ENCODE data around the gene PPM1D.

The PPM1D gene

DNA sequence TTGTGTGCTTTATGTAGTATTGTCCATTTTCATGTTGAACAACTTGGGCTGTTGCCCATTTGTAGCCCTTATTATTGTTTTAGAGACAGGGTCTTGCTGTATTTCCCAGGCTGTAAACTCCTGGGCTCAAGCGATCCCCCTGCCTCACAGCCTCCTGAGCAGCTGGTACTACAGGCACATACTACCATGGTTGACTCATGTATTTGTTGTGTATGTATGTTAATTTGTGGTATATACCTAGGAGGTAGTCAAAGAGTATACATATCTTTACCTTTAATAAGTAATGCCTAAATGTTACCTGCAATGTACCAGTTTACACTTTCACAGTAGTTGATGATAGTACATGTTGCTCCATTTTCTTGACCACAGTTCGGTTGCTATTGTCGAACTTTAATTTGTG lies 18.1 kb downstream of the PPM1D start:
- DNase-seq, result no peak

DNA sequence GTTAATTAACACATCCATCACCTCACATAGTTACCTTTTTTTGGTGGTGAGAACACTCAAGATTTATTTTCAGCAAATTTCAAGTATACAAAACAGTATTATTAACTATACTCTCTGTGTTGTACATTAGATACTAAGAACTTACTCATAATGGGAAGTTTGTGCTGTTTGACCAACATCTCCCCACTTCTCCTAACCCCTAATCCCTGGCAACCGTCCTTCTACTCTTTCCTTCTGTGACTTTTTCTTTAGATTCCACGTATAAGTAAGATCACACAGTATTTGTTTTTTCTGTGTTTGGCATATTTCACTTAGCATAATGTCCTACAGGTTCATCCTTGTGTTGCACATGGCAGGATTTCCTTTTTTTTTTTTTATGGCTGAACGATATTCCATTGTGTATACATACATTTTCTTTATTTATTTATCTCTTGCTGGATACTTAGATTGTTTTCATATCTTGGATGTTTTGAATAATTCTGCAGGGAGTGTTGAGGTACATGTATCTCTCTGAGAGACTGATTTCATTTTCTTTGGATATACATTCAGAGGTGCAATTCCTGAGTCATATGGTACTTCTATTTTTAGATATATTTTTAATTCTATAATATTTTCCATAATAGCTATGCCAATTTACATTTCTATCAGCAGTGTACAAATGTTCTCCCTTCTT lies 19.0 kb downstream of the PPM1D start:
- no peak for DNase-seq

DNA sequence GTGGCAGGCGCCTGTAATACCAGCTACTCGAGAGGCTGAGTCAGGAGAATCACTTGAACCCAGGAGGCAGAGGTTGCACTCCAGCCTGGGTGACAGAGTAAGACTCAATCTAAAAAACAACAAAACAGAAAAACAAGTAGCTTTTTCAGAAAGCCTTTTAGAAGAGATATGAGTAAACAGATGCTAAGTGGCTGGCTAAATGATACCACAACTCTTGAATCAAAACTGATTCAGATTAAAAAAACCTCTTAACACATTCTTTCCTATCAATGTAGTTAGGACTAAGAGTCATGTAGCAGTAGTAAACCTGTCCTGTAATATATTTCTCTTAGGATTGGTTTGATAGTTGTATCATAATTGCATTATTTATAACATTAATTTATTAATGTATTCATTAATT lies 23.0 kb downstream of the PPM1D start:
- no peak for DNase-seq

DNA sequence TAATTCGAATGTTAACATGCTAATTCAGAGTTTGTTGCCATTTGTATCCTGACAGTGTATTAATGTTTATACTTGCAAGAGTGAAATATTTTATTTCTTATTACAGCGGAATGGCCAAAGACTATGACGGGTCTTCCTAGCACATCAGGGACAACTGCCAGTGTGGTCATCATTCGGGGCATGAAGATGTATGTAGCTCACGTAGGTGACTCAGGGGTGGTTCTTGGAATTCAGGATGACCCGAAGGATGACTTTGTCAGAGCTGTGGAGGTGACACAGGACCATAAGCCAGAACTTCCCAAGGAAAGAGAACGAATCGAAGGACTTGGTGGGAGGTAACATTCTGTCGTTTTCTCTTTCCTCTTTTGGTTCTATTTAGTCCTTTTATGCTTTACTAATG lies 23.4 kb downstream of the PPM1D start:
- no peak for DNase-seq

DNA sequence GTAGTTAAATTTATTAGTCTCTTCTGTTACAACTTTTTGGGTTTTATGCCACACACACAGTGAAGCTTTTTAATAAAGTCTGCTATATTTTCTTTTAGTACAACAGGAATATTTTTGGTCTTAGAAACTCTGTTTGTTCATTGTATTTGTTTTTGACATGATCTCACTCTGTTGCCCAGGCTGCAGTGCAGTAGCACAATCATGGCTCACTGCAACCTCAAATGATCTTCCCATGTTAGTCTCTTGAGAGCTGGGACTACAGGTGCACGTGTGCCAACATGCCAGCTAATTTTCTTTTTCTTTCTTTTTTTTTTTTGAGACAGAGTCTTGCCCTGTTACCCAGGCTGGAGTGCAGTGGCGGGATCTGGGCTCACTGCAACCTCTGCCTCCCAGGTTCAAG lies 27.1 kb downstream of the PPM1D start:
- no peak for DNase-seq

DNA sequence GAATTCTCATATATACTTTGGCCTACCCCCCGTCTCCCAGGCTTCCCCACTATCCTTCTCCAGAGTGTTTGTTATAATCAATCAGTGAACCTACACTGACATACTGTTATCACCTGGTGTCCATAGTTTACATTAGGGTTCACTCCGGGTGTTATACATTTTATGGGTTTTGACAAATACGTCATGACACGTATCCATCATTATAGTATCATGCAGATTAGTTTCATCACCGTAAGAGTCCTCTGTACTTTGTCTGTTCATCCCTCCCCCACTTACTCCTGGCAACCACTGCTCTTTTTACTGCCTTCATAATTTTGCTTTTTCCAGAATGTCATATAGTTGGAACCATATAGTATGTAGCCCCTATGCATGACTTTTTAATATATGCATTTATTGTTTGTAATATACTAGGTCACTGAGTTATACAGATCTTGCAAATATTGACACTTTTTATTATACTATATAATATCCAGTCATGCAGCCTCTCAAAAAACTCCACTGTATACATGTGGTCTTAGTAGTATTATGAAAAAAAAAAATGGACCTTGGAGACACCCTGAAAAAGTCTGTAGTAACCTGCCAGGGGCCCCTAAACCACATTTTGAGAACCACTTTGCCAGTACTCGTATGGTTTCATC lies 28.4 kb downstream of the PPM1D start:
- DNase-seq, result no peak

DNA sequence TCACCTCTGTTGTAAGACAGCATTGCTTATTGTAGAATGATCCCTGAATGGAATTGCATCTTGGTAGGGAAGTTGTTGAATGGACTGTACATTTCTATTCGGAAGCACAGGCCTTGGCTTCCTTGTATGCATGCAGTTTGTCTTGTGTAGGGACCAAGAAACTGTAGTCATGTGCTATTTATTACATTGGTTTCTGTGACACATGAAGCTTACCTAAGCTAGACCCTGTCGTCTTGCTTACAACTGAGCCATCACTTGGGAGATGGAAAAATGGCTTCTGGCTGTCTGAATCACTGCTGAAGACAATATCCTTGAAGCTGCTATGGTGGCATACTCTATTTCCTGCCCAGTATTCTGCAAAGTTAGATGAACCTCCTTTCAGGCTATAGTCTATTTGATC lies 29.1 kb downstream of the PPM1D start:
- no peak for DNase-seq

DNA sequence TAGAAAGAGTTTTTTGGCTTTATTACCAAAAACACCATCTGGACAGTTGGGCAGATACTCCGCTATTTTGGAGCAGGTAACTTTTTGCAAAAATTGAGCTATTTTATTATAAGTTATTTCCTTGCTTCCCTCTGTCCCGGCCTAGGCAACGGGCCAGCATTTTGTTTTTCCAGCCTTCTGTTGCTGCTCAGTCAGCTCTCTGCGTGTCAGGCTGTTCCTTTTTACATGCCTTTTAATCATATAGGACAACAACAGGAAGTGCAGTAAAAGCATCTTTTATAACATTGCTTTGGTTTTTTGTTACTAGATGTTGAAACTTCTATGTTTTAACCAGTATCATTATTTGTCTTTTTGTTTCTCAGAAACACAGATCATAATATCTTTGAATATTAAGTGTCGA lies 30.4 kb downstream of the PPM1D start:
- peak in 3 of 56 donors; percentile 6 to 12 (median 10) for DNase-seq

DNA sequence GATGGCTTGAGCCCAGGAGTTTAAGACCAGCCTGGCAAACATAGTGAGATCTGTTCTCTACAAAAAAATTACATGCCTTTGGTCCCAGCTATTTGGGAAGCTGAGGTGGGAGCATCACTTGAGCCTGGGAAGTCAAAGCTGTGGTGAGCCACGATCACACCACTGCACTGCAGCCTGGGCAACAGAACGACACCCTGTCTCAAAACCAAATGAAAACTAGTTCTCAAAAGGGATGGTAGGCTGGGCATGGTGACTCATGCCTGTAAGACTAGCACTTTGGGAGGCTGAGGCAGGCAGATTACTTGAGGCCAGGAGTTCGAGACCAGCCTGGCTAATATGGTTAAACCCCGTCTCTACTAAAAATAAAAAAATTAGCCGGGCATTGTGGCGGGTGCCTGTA lies 31.1 kb downstream of the PPM1D start:
- no peak for DNase-seq

DNA sequence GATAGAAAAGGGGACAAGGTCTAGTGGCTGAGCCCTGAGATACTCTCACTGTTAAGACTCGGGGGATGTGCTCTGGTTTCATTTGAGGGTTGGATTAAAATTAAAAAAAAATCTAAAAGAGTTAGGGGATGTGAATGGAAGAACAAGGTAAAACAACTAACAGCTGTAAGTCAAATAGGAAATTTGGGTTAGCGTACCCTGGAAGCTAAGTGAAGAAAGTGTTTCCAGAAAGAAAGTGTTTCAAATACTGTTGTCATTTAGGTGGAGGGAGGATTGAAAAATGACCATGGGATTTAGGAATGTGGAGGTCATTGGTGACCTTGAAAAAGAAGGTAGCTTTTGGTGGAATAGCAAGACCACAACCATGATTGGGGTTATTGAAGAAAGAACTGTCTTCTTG lies 37.7 kb downstream of the PPM1D start:
- no peak for DNase-seq

DNA sequence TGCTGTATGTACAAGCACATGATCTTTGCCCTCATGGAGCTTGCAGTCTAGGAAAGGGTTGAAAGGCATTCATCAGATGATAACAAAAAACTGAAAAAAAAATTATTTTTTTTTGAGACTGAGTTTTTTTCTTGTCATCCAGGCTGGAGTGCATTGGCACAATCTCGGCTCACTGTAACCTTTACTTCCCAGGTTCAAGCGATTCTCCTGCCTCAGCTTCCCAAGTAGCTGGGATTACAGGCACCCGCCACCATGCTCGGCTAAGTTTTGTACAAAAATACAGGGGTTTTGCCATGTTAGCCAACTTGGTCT lies 39.0 kb downstream of the PPM1D start:
- no peak for DNase-seq

DNA sequence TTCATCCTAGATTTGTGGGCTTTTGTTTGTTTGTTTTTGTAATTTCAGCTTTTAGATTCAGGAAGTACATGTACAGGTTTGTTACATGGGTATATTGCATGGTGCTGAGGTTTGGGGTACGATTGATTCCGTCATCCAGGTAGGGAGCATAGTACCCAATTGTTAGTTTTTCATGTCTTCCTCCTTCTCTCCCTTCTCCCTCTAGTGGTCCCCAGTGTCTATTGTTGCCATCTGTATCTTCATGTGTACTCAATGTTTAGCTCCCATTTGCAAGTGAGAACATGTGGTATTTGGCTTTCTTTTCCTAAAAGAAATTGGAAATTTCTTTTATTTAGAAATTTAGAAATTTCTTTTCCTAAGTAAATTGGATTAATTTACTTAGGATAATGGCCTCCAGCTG lies 40.5 kb downstream of the PPM1D start:
- DNase-seq, result no peak

DNA sequence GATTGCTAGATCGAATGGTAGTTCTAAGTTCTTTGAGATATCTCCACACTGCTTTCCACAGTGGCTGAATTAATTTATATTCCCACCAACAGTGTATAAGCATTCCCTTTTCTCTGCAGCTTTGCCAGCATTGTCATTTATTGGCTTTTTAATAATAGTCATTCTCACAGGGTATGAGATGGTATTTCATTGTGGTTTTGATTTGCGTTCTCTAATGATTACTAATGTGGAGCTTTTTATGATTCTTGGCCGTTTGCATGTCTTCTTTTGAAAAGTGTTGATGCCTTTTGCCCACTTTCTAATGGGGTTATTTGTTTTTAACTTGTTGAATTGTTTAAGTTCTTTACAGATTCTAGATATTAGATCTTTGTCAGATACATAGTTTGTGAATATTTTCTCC lies 41.1 kb downstream of the PPM1D start:
- no peak for DNase-seq

DNA sequence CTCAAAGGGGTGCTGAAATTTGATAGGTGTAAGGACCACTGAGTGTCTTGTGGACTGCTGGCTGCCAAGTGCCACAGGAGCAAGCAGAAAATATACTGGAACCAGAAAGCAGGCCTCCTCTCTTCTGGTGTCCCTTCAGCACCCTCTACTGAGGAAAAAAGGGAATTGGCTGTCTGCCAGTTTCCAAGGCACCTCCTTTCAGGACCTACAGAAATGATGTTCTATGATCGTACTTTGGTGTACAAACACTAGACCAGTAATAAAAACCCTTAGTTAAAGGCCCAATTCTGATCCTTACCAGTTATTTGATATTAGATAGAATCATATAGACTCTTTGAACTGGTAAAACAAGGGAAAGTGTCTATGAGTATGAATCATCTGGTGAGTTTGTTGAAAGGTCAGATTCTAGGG lies 41.8 kb downstream of the PPM1D start:
- DNase-seq, result peak in 48 of 56 donors; percentile 6 to 80 (median 52)

DNA sequence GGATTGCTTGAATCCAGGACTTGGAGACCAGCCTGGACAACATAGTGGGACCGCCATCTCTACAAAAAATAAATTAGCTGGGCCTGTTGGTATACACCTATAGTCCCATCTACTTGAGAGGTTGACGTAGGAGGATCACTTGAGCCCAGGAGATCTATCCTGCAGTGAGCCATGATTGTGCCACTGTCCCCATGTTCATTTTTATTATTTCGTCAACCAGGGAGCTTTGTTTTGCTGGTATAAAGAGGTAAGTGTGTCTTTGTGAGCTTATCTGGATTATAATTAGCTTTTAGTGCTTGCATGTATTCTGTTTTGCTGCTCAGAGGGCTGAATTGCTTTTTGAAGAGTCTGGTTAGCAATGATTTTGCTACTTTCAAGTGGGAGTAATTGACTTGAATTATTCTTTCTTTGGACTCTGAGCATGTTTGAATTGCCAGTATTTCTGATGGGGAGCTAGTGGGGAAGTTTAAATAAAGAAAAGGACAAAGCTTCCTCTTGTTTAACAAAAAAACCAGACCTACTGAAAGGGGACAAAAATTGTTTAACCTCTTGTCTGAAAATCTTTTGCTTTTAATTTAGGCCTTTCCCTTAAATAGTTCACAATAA lies 46.0 kb downstream of the PPM1D start:
- DNase-seq, result peak in 1 of 56 donors; percentile 11

DNA sequence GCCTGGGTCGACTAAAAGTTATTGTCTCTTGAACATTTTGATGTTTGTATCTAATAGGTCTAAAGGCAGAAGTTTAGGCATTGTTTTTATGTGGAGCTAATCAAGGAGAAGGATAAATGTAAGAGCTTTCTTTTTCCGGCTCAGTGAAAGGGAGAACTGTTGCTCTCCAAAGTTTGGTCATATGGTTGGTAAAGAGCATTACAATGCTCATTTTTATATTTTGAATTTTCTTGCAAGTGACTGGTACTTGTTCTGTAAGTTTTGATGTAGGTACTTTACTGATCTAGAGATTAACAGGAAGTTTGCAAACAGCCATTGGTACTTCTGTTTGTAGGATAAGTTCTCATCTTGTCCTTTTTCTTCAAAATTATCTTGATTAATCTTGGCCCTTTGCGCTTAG lies 46.7 kb downstream of the PPM1D start:
- no peak for DNase-seq

DNA sequence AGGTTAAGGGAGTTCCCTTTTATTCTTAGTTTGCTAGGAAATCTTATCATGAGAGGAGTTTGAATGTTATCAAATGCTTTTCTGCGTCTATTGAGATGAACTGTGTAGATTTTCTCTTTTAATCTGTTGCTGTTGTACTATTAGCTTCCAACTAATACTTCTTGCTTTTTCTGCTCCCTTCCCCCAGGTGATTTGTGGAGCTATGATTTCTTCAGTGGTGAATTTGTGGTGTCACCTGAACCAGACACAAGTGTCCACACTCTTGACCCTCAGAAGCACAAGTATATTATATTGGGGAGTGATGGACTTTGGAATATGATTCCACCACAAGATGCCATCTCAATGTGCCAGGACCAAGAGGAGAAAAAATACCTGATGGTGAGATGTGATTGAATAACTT lies 47.7 kb downstream of the PPM1D start:
- no peak for DNase-seq

DNA sequence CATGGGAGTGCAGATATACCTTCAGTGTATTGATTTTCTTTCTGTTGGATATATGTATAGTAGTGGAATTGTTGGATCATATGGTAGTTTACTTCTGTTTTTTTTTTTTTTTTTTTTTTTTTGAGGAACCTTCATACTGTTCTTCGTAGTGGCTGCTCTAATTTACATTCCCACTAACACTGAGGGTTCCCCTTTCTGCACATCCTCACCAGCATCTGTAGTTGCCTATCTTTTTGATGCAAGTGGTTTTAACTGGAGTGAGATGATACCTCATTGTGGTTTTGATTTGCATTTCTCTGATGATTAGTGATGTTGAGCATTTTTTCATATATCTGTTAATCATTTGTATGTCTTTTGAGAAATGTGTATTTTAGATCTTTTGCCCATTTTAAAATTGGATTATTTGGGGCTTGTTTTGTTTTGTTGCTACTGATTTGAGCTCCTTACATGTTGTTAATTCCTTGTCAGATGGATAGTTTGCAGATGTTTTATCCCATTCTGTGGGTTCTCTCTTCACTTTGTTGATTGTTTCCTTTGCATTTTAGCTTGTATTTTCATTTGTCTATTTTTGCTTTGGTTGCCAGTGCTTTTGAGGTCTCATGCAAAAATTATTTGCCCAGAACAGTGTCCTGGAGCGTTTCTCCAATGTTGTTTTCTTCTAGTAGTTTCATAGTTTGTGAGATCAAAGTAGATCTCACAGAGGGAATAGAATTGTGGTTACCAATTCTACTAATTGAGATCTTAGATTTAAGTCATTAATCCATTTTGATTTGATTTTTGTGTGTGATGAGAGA lies 52.7 kb downstream of the PPM1D start:
- no peak for DNase-seq

DNA sequence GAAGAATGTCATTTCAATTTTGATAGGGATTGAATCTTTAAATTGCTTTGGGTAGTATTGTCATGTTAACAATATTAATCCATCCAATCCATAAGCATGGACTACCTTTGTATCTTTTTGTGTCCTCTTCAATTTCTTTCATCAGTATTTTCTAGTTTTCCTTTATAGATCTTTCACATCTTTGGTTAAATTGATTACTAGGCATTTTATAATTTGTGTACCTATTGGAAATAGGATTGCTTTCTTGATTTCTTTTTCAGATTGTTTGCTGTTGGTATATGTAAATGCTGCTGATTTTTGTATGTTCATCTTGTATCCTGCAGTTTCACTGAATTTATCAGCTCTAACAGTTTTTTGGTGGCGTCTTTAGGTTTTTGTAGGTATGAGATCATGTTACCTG lies 53.6 kb downstream of the PPM1D start:
- no peak for DNase-seq

DNA sequence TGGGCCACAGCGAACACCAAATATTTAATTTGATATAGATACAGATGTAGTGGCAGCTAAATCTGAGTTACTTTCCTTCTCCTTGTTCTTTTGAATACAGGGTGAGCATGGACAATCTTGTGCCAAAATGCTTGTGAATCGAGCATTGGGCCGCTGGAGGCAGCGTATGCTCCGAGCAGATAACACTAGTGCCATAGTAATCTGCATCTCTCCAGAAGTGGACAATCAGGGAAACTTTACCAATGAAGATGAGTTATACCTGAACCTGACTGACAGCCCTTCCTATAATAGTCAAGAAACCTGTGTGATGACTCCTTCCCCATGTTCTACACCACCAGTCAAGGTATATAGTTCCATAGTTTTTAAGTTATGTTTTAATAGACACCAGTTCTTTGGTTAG lies 56.5 kb downstream of the PPM1D start:
- DNase-seq, result peak in 3 of 56 donors; percentile 1 to 23 (median 13)

DNA sequence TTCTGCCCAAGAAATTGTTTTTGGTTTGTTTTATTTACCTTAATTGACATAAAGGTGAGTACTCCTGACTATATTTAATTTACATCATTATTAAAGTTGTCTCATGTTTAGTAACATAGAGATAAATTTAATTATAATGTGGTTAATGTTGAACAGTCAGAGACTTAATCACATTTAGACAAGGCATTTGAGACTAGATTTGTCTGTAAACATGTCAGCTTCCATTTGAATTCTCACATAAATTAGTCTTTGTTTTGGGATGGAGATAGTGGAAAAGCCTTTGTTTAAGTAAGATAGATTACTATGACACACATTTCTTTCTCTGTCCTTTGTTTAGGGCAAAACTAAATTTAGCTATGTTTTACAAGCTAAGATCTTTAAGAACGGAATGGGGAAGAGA lies 59.2 kb downstream of the PPM1D start:
- DNase-seq, result no peak

DNA sequence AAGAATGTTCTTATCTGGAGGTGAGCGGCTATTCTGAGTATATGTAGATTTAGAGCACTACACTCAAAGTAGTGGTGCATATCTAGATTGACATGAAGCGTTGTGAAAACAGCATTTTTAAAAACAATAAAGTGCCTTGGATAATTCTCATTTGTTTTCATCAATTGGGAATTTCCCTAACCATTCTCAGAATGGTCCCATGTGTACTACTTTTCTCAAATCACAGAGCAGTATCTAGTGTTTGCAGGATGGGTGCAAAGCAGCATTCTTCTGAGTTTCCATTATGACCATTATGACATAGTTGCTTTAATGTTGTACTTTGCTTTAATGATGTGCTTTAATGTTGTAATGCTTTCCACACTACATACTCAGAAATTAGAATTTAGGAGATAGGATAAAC lies 61.5 kb downstream of the PPM1D start:
- no peak for DNase-seq

DNA sequence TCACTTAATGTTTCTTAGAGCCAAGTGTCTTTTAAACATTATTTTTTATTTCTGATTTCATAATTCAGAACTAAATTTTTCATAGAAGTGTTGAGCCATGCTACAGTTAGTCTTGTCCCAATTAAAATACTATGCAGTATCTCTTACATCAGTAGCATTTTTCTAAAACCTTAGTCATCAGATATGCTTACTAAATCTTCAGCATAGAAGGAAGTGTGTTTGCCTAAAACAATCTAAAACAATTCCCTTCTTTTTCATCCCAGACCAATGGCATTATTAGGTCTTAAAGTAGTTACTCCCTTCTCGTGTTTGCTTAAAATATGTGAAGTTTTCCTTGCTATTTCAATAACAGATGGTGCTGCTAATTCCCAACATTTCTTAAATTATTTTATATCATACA lies 64.0 kb downstream of the PPM1D start:
- no peak for DNase-seq
